ENCODE measurements around the gene ZBTB4. TPM values are rescaled to one million over a fixed set of nuclear protein-coding genes. Genes with fewer than 3 reads are reported as not detected.
A peak's percentile ranks its signal among the peaks of the same experiment; 100 is the strongest.
"Not testable (repeated sequence)": the region's sequence is repeated elsewhere in the genome, so short reads cannot be mapped to it uniquely, and the experiment has no call there.

The ZBTB4 gene
- total RNA-seq, 2 donors from 2014 or later, result 18.9 to 27.5 TPM

DNA sequence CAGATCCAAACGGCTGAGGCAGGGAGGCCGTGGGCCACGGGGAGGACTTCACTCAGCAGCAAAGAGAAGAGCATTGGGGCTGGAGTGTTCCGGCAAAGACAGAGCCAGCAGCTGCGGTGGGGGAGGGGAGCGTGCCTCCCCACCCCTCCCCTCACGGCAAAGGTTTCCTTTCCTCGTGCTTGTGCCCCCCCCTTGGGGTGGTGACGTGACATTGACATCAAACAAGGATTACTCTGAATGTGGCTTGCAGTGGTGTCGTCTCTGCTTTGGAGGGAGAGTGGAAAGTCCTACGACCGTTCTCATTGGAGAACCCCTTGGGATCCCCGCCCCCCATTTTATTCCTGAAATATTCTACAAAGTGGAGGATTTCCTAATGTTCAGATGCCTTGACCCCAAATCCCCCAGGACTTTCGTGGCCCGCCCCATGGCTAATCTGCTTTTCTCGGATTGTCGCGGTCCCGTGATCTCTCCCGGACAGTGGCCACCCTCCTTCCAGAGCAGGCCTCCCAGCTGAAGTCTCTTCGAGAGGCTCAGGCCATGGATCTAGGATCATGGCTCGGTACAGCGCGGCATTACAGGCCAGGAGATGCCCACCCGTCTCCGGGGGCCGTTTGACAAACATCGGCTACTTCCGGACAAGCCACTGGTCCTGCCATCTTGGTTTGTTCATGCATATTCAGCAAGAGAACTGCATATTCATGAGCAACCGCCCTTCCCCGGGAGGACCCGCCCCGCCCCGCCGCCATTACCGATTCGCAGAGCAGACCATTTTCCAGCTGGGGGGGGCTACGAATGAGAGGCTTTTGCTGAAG, 4.0 kb upstream of the ZBTB4 start:
- Mint-ChIP-seq H3K9me3 (no peaks in the 10 kb centered on the region), H3K27ac (peak overlapping the region; percentile 100), H3K4me3 (peak overlapping the region; percentile 86), H3K36me3 (ENCODE audit: low read depth) (peaks cover 54% of the 10 kb centered on the region), H3K4me1 (peaks cover 49% of the 10 kb centered on the region), H3K27me3 (no peaks in the 10 kb centered on the region)
- ATAC-seq (replicated peaks), result peak; percentile 65

DNA sequence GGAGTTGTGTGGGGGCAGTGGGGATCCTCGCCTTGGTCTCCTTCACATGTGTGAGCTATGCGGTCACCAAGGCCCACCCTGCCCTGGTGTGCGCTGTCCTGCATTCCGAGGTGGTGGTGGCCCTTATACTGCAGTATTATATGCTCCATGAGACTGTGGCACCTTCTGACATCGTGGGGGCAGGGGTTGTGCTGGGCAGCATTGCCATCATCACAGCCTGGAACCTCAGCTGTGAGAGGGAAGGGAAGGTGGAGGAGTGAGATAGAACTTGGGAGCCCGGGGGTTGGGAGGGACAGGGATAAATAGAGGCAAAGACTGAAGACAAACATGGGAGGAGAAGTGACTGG, 3.3 kb upstream of the ZBTB4 start:
- ATAC-seq (replicated peaks); H3K27me3 Mint-ChIP-seq; H3K9me3 Mint-ChIP-seq: not testable (repeated sequence)
- Mint-ChIP-seq H3K4me1 (peaks cover 54% of the 10 kb centered on the region), H3K27ac (peak overlapping the region; percentile 100), H3K4me3 (peak overlapping the region; percentile 86), H3K36me3 (ENCODE audit: low read depth) (peaks cover 51% of the 10 kb centered on the region)

DNA sequence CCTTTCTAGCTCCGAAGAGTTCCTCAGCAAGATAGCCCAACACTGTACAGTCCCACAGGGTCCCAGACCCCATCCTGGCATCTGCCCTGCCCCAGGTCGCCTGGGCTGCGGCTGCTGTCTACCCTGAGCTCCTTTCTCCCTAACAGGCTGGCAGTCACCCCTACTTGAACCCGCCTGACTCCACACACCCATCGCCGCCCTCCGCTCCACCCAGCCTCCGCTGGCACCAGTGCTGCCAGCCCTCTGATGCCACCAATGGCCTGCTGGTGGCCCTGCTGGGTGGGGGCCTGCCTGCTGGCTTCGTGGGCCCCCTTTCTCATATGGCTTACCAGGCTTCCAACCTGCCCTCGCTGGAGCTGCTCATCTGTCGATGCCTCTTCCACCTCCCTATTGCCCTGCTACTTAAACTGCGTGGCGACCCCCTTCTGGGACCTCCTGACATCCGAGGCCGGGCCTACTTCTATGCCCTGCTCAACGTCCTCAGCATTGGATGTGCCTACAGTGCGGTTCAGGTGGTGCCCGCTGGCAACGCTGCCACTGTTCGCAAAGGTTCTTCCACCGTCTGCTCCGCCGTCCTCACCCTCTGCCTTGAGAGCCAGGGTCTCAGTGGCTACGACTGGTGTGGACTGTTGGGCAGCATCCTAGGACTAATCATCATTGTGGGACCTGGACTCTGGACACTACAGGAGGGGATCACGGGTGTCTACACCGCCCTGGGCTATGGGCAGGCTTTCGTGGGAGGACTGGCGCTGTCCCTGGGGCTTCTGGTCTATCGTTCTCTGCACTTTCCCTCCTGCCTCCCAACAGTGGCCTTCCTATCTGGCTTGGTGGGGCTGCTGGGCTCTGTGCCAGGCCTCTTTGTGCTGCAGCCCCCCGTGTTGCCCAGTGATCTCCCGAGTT, 2.7 kb upstream of the ZBTB4 start:
- peak overlapping the region; percentile 100 for H3K27ac Mint-ChIP-seq
- peaks cover 49% of the 10 kb centered on the region for H3K4me1 Mint-ChIP-seq
- H3K27me3 Mint-ChIP-seq; ATAC-seq (replicated peaks); H3K9me3 Mint-ChIP-seq: not testable (repeated sequence)
- peak overlapping the region; percentile 86 for H3K4me3 Mint-ChIP-seq
- peaks cover 45% of the 10 kb centered on the region for H3K36me3 Mint-ChIP-seq (ENCODE audit: low read depth)

DNA sequence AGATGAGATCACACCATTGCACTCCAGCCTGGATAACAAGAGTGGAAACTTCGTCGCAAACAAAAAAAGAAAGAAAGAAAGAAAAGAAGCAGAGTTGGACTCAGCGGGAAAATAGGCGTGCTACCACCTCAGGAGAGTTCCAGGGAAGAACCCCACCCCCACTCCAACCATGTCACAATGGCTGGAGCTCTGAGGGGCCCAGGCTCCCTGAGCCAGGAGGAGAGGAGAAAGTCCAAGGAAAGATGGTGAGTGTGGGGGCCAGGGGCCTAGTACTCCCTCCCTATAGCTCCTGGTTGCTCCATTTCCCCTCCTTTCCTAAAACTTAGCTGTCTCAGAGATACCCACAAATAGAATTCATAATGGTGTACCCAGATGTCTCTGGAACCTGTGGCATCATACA, 1.8 kb upstream of the ZBTB4 start, which contains the start of gene SLC35G6:
Gene SLC35G6 (plus strand): TSS at position 172 of the 400 bp plus-strand sequence. CDS start 71 bp downstream, at position 243.
- H3K27me3 Mint-ChIP-seq; H3K9me3 Mint-ChIP-seq; ATAC-seq (replicated peaks): not testable (repeated sequence)
- Mint-ChIP-seq H3K36me3 (ENCODE audit: low read depth) (peaks cover 37% of the 10 kb centered on the region), H3K4me1 (peaks cover 48% of the 10 kb centered on the region), H3K27ac (peak within 1 kb of the TSS; percentile 100), H3K4me3 (peak within 1 kb of the TSS; percentile 86)

DNA sequence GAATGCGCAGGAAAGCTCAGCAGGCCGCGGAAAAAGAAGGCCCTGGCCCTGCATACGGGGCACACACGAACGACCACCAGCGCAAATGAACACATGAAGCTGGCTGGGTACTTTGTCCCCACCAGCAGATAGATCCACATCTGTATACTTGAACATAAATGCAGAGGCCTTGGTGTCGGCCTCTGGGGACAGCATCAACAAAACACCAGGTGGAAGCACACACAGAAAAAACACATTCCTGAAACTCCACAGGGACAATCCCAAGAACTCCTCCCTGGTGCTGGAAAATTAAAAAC, 606 bp upstream of the ZBTB4 start:
- H3K36me3 Mint-ChIP-seq (ENCODE audit: low read depth), result peaks cover 25% of the 10 kb centered on the region
- H3K4me1 Mint-ChIP-seq, result peaks cover 46% of the 10 kb centered on the region
- peak overlapping the region; percentile 86 for H3K4me3 Mint-ChIP-seq

DNA sequence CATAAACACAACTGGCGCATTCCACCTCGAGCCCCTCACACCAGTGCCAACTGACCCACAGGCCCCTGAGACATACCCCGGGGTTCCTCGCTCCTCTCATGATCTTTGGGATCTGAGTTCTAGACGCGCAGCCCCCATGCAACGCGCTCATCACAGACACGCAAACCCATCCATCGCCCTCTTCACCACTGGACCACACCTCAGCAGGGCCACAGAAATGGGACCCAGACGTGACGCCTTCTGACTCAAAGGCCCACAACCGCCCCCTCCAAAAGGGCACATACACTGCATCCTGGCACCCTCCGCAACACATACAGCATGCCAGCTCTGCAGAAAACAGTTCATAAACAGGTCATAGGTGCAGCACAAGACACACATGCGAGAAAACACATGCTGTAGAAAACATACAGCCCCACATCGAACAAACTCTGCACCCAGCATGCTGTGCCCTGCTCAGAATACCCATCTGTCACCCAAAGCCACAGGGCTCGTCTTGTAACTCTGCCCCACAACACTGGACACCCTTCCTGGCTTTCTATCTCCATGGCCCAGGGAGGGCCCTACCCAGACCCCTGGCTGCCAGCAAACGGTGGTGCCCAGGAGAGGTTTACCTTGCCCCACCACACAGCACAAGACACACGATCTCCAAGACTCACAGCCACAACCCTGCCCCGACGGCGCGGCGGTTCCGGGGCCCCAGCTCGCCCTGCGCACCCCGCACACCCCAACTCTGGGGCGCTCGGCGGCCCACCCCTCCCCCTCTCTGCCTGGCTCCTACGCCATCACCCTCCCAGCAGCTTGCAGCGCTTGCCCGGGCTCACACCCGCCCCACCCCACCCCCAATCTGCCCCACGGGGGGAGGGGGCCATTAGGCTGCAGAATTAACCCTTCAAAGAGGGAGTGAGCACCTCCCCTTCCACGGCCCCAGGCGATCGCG, 887 bp downstream of the ZBTB4 start:
- H3K4me3 Mint-ChIP-seq, result peak overlapping the region; percentile 88
- peak overlapping the region; percentile 86 for H3K27ac Mint-ChIP-seq
- no peaks in the 10 kb centered on the region for H3K9me3 Mint-ChIP-seq
- peaks cover 42% of the 10 kb centered on the region for H3K4me1 Mint-ChIP-seq
- H3K36me3 Mint-ChIP-seq (ENCODE audit: low read depth), result peaks cover 10% of the 10 kb centered on the region
- no peaks in the 10 kb centered on the region for H3K27me3 Mint-ChIP-seq
- ATAC-seq (replicated peaks), result peak; percentile 50

More for the DNA sequence above, 606 bp upstream of the ZBTB4 start:
- no peaks in the 10 kb centered on the region for H3K27me3 Mint-ChIP-seq
- peak overlapping the region; percentile 94 for H3K27ac Mint-ChIP-seq
- H3K9me3 Mint-ChIP-seq, result no peaks in the 10 kb centered on the region
- no peak for ATAC-seq (replicated peaks)

DNA sequence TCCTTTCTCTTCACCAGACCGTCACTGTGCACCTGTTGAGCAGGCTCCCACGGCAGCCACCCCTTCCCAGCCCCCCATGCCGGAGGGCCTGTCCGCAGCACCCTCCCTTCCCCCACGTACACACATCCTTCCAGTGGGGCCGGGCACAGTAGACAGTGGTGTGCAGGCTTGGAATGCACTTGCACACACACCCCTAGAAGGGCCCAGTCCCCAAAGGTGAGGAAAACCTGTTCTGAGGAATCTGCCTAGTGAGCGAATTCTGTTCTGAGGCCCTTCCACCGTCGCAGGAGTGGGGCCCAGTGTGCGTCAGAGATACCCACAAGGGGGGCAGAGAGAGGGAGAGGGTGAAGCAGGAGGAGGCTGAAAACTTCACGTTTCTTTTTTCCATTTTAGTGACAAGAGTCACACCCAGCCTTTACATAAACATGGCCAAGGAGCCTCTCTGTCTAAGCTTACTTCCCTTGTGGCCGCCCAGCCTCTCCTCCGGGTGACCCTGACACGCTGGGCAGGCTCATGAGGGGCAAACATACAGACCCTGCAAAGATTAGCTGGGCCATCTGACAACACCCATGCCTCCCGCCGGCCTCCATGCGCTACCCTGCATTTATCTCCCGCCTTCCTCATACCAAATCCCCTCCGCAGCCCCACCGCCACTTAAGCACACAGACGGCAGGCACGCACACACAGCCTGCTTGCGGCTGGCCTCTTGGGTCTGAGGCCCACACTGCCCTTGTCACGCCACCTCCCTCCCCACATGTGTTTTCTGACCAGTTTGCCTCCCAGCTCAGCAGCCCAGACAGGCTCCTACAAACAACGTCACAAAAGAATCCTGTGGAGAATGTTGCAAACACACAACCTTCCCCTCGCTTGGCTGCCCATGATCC, 1.8 kb downstream of the ZBTB4 start:
- peak overlapping the region; percentile 88 for H3K4me3 Mint-ChIP-seq
- peak overlapping the region; percentile 86 for H3K27ac Mint-ChIP-seq
- peaks cover 8% of the 10 kb centered on the region for H3K36me3 Mint-ChIP-seq (ENCODE audit: low read depth)
- no peaks in the 10 kb centered on the region for H3K27me3 Mint-ChIP-seq
- peaks cover 36% of the 10 kb centered on the region for H3K4me1 Mint-ChIP-seq
- ATAC-seq (replicated peaks), result no peak
- no peaks in the 10 kb centered on the region for H3K9me3 Mint-ChIP-seq

DNA sequence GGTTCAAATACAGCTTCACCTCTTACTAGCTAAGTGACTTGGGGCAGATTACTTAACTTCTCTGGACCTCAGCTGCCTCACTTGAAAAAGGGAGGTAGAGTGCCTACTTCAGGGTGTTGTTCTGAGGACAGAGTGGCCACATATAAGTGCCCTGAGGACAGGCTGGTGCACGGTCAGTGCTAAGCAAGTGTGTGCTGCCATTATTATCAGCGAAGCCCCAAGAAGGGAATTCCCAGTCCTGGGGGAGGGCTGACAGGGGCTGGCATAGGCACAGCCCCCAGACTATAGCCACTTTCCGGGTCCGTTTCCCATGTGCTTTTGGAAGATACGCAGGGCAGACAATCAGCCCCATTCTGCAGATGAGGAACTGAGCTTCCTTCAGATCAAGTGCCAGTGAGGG, 2.5 kb downstream of the ZBTB4 start:
- Mint-ChIP-seq H3K36me3 (ENCODE audit: low read depth) (peaks cover 8% of the 10 kb centered on the region), H3K4me3 (peak overlapping the region; percentile 88), H3K27ac (peak overlapping the region; percentile 57), H3K9me3 (no peaks in the 10 kb centered on the region), H3K27me3 (no peaks in the 10 kb centered on the region), H3K4me1 (peaks cover 32% of the 10 kb centered on the region)
- ATAC-seq (replicated peaks), result no peak

DNA sequence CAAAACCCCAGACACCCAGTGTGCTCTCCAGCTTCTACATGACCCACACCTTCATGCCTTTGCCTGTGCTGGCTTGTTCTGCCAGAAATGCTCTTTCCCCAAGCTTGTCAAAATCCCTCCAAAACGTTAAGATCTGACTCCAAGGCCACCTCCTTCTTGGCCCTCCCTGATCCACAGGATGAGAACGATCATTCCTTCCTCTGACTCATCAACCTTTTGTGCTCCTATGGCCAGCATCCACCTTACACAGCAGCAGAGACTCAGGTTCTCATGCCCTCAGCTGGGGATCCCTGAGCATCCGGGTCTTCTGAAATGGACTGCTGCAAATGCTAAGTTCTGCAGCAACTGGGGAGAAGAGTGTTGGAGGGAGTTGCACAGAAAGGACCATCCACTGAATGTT, 2.9 kb downstream of the ZBTB4 start:
- no peaks in the 10 kb centered on the region for H3K9me3 Mint-ChIP-seq
- H3K27me3 Mint-ChIP-seq, result no peaks in the 10 kb centered on the region
- H3K36me3 Mint-ChIP-seq (ENCODE audit: low read depth), result peaks cover 8% of the 10 kb centered on the region
- ATAC-seq (replicated peaks), result no peak
- peak overlapping the region; percentile 57 for H3K27ac Mint-ChIP-seq
- H3K4me1 Mint-ChIP-seq, result peaks cover 31% of the 10 kb centered on the region
- peak overlapping the region; percentile 88 for H3K4me3 Mint-ChIP-seq

DNA sequence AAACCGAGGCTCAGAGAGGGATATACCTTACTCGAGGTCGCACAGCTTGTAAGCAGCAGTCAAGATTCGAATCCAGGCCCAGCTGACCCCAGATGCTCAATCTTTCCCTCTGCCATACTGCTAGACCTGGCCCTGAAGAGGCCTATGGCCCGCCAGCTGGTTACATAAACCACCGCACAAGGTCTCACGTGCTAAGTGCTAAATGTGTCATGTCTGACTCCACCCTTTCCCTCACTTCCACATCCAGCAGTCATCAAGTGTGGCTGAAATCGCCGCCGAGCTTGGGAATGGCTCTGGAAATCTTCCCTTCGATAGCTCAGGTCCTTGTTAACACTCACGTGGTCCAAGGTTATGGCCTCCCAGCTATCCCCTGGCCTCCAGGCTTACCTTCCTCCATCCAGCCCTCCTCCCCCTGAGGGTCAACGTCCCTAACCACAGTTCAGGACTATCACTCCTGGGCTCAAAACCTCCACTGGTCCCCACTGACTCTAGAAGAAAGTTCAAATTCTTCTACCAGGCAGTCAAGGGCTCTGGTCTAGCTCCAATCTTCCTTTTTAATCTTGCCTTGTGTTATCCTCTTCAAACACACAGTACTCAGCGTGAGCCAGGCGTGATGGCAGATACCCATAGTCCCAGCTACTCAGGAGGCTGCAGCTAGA, 3.5 kb downstream of the ZBTB4 start:
- H3K36me3 Mint-ChIP-seq (ENCODE audit: low read depth), result peaks cover 8% of the 10 kb centered on the region
- no peak for ATAC-seq (replicated peaks)
- H3K4me3 Mint-ChIP-seq, result peak overlapping the region; percentile 88
- peak overlapping the region; percentile 57 for H3K27ac Mint-ChIP-seq
- peaks cover 31% of the 10 kb centered on the region for H3K4me1 Mint-ChIP-seq
- H3K27me3 Mint-ChIP-seq, result no peaks in the 10 kb centered on the region
- no peaks in the 10 kb centered on the region for H3K9me3 Mint-ChIP-seq

DNA sequence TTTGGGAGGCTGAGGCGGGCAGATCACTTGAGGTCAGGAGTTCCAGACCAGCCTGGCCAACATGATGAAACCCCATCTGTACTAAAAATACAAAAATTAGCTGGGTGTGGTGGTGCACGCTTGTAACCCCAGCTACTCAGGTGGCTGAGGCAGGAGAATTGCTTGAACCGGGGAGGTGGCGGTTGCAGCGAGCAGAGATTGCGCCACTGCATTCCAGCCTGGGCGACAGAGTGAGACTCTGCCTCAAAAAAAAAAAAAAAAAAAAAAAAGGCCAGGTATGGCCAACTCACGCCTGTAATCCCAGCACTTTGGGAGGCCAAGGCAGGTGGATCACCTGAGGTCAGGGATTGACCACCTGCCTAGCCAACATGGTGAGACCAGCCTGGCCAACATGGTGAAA, 4.7 kb downstream of the ZBTB4 start:
- H3K36me3 Mint-ChIP-seq (ENCODE audit: low read depth); H3K9me3 Mint-ChIP-seq; H3K4me3 Mint-ChIP-seq; ATAC-seq (replicated peaks); H3K27me3 Mint-ChIP-seq: not testable (repeated sequence)
- Mint-ChIP-seq H3K27ac (peak overlapping the region; percentile 33), H3K4me1 (peaks cover 26% of the 10 kb centered on the region)

DNA sequence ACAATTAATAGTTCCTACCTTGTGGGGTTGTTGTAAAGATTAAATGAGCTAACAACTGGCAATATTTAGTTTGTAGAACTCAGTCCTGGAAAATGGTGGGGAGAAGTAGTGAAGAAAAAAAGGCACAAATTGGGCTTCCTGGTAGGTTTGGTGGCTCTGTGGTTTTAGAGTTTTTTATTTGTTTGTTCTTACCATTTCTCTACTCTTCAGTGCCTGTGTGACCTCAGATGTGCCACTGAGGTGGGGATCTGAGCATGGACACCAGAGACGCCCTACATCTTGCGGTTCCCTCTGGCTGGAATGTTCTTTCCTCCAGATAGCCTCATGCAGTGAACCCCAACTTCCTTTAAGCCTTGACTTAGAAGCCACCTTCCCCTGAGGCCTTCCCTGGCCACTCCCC, 7.7 kb downstream of the ZBTB4 start:
- Mint-ChIP-seq H3K27ac (peak overlapping the region; percentile 41), H3K9me3 (no peaks in the 10 kb centered on the region), H3K4me1 (peaks cover 15% of the 10 kb centered on the region), H3K27me3 (no peaks in the 10 kb centered on the region), H3K36me3 (ENCODE audit: low read depth) (peaks cover 4% of the 10 kb centered on the region), H3K4me3 (no peak overlapping the region)
- ATAC-seq (replicated peaks), result no peak

DNA sequence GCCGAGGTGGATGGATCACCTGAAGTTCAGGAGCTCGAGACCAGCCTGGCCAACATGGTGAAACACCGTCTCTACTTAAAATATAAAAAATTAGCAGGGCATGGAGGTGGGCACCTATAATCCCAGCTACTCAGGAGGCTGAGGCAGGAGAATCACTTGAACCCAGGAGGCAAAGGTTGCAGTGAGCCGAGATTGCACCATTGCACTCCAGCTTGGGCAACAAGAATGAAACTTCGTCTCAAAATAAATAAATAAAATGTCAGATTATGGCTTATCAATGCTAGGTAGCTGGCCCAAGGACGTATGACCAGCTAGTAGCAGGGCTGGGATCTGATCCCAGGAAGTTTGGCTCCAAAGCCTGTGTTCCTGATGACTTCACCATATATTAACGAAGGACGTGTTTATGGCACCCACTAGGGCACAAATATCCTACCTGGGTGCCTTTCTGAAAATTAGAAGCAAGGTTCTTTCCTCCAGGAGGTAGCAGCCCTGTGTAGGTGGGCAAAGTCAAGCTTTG, 8.9 kb downstream of the ZBTB4 start:
- not testable (repeated sequence) for ATAC-seq (replicated peaks); H3K4me1 Mint-ChIP-seq; H3K4me3 Mint-ChIP-seq; H3K27ac Mint-ChIP-seq; H3K9me3 Mint-ChIP-seq; H3K27me3 Mint-ChIP-seq
- peaks cover 12% of the 10 kb centered on the region for H3K36me3 Mint-ChIP-seq (ENCODE audit: low read depth)
